ENCODE results near the gene GORASP2. TPM values are rescaled to one million over a fixed set of nuclear protein-coding genes. Genes with fewer than 3 reads are reported as not detected.

GORASP2 gene
- total RNA-seq, 1 experiment from 2014 or later: 97.7 TPM

- no CpG with 5 or more reads among the region's 4 CpGs for WGBS (ENCODE audit: extremely low coverage, insufficient read length, low lambda C conversion rate)
- no peaks in the 10 kb centered on the region for H3K79me1 ChIP-seq (ENCODE audit: insufficient read depth, low read depth, low read length, poor library complexity, severe bottlenecking)
Measured at GRCh38 chr2:171009386-171009785, 80.3 kb downstream of the GORASP2 start.

More at GRCh38 chr2:171009386-171009785, 80.3 kb downstream of the GORASP2 start:
- H3K27ac Mint-ChIP-seq: peak overlapping the region in 1 of 3 experiments; percentile 42; a peak in 1 of 7 replicates
- Histone ChIP-seq H4K20me1 (ENCODE audit: control insufficient read depth, insufficient read depth, insufficient read length) (no peaks in the 10 kb centered on the region), H3K56ac (ENCODE audit: insufficient read length, low read depth, low read length) (no peak overlapping the region), H3K4me1 (ENCODE audit: insufficient read depth, low read length) (no peaks in the 10 kb centered on the region), H2BK5ac (ENCODE audit: insufficient read length, low read length) (no peak overlapping the region), H3K9me3 (ENCODE audit: control insufficient read depth, low read depth, low read length) (no peaks in the 10 kb centered on the region), H3K23ac (ENCODE audit: insufficient read length, low read depth, low read length) (no peak overlapping the region), H3K4ac (ENCODE audit: low read depth, low read length) (no peak overlapping the region), H3K14ac (ENCODE audit: insufficient read depth, low read length) (no peak overlapping the region), H3T11ph (ENCODE audit: low read length) (no peak overlapping the region), H2AK5ac (ENCODE audit: insufficient read length, low read length) (no peak overlapping the region), H4K5ac (ENCODE audit: insufficient read length, low read depth, low read length) (no peak overlapping the region), H3K27ac (ENCODE audit: insufficient read length, low read depth, low read length) (no peak overlapping the region), H2BK120ac (ENCODE audit: low read depth, low read length, poor library complexity, severe bottlenecking) (no peak overlapping the region), H3K9ac (ENCODE audit: extremely low read depth, insufficient read length, low read length) (no peak overlapping the region), H3K23me2 (ENCODE audit: insufficient read length, low read depth, low read length, poor library complexity, severe bottlenecking) (no peaks in the 10 kb centered on the region), H2AFZ (ENCODE audit: low read length) (no peak overlapping the region), H2BK20ac (ENCODE audit: low read depth, low read length, poor library complexity, severe bottlenecking) (no peak overlapping the region), H3K18ac (ENCODE audit: insufficient read length, low read depth, low read length) (no peak overlapping the region), H3K4me2 (ENCODE audit: insufficient read depth, insufficient read length, low read length) (no peak overlapping the region), H3K79me2 (ENCODE audit: insufficient read depth, low read length) (no peaks in the 10 kb centered on the region), H2BK15ac (ENCODE audit: low read depth, low read length) (no peak overlapping the region), H4K8ac (replicated peaks; ENCODE audit: insufficient read length, low read depth, low read length) (no peak overlapping the region), H4K91ac (ENCODE audit: insufficient read length, low read depth, low read length) (no peak overlapping the region), H3K27me3 (ENCODE audit: insufficient read depth, low read length) (no peaks in the 10 kb centered on the region), H2BK12ac (ENCODE audit: insufficient read length, low read depth, low read length) (no peak overlapping the region)
- H3K36me3 Mint-ChIP-seq (ENCODE audit: insufficient read depth in 1 of 3, low read depth in 3 of 3): peaks cover 20 to 59% (median 52%) of the 10 kb centered on the region in 3 experiments; a peak in 6 of 7 replicates
- H3K9me3 Mint-ChIP-seq: no peaks in the 10 kb centered on the region
- DNase-seq: no peak
- no peak for TF ChIP-seq CTCF (conservative IDR thresholded peaks at IDR 0.05)
- H3K27me3 Mint-ChIP-seq (ENCODE audit: low read depth): no peaks in the 10 kb centered on the region
- H3K4me1 Mint-ChIP-seq: no peaks in the 10 kb centered on the region
- H3K4me3 Mint-ChIP-seq: no peak overlapping the region

Measured in H9 (cell line).